ENCODE measurements around the gene RTP1.

DNA sequence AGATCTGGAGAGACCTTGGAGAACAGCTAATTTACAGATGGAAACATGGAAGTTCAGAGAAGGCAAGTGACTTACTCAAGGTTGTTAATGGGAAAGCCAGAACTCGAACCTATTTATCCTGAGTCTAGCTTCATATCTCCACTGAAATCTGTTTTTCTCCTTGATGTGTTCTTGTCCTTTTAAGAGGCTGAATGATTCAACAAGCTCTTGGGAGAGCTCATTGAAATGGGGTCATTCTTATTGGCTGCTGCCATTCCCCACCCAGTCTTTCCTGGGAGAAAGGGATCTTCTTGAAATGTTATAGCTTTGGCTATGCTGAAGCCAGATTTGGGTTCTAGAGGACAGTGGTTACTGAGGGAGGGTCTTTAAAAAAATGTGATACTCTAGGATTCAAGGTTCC is 41.0 kb downstream of the RTP1 start:
- TF ChIP-seq, protein P1, sequence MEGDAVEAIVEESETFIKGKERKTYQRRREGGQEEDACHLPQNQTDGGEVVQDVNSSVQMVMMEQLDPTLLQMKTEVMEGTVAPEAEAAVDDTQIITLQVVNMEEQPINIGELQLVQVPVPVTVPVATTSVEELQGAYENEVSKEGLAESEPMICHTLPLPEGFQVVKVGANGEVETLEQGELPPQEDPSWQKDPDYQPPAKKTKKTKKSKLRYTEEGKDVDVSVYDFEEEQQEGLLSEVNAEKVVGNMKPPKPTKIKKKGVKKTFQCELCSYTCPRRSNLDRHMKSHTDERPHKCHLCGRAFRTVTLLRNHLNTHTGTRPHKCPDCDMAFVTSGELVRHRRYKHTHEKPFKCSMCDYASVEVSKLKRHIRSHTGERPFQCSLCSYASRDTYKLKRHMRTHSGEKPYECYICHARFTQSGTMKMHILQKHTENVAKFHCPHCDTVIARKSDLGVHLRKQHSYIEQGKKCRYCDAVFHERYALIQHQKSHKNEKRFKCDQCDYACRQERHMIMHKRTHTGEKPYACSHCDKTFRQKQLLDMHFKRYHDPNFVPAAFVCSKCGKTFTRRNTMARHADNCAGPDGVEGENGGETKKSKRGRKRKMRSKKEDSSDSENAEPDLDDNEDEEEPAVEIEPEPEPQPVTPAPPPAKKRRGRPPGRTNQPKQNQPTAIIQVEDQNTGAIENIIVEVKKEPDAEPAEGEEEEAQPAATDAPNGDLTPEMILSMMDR (conservative IDR thresholded peaks at IDR 0.05), result no peak
- no peak for TF ChIP-seq ZFX (IDR thresholded peaks at IDR 0.05)
